RCC 7860 (cell line): ENCODE measurements around the gene TEX36.
"Not testable (repeated sequence)": the region's sequence is repeated elsewhere in the genome, so short reads cannot be mapped to it uniquely, and the experiment has no call there.

Source experiments
- DNase-seq: peaks from one replicate; pipeline ENCODE4 v3.0.0-alpha.2; 2015; ENCODE audit warnings: low spot score
- FAIRE-seq: peaks from 2 replicates; lab custom pipeline; 2012; peaks lifted over from hg19 to GRCh38; lab: Jason Lieb, UNC

Gene TEX36

GRCh38 chr10:125692601-125693523 lies 9.9 kb upstream of the TEX36 start:
- FAIRE-seq (no peak), DNase-seq (no peak)

- DNase-seq (no peak), FAIRE-seq (no peak)
These were observed 9.2 kb upstream of the TEX36 start for GRCh38 chr10:125692196-125692595.

GRCh38 chr10:125691160-125691981 lies 8.4 kb upstream of the TEX36 start:
- FAIRE-seq (peak; percentile 94), DNase-seq (peak; percentile 74)

- FAIRE-seq (no peak), DNase-seq (no peak)
These were observed 7.1 kb upstream of the TEX36 start for GRCh38 chr10:125689955-125690569.

- DNase-seq (no peak), FAIRE-seq (no peak)
These were observed 4.7 kb upstream of the TEX36 start for GRCh38 chr10:125687507-125688185.

GRCh38 chr10:125684581-125684980 lies 1.6 kb upstream of the TEX36 start:
- DNase-seq (no peak), FAIRE-seq (no peak)

- no peak for FAIRE-seq
- DNase-seq = no peak
These were observed 858 bp upstream of the TEX36 start for GRCh38 chr10:125683821-125684220.

GRCh38 chr10:125679436-125679835 lies 3.5 kb downstream of the TEX36 start:
- FAIRE-seq (no peak), DNase-seq (no peak)

- FAIRE-seq = no peak
- no peak for DNase-seq
These were observed 10.1 kb downstream of the TEX36 start for GRCh38 chr10:125672884-125673283.

GRCh38 chr10:125662584-125662983 lies 20.4 kb downstream of the TEX36 start:
- FAIRE-seq = no peak
- DNase-seq = no peak

GRCh38 chr10:125661941-125662515 lies 20.9 kb downstream of the TEX36 start:
- no peak for FAIRE-seq
- no peak for DNase-seq

GRCh38 chr10:125661431-125661940 lies 21.5 kb downstream of the TEX36 start:
- FAIRE-seq (no peak), DNase-seq (no peak)

GRCh38 chr10:125659071-125659470 lies 23.9 kb downstream of the TEX36 start:
- no peak for DNase-seq
- no peak for FAIRE-seq

- FAIRE-seq = no peak
- no peak for DNase-seq
These were observed 26.4 kb downstream of the TEX36 start for GRCh38 chr10:125656523-125656922.

- DNase-seq = not testable (repeated sequence)
These were observed 29.9 kb downstream of the TEX36 start for GRCh38 chr10:125653113-125653512.

GRCh38 chr10:125646311-125646710 lies 36.7 kb downstream of the TEX36 start:
- DNase-seq (no peak), FAIRE-seq (no peak)

More at GRCh38 chr10:125653113-125653512, 29.9 kb downstream of the TEX36 start:
- not testable (repeated sequence) for FAIRE-seq

GRCh38 chr10:125641398-125641797 lies 41.6 kb downstream of the TEX36 start:
- no peak for DNase-seq
- no peak for FAIRE-seq

GRCh38 chr10:125640653-125641052 lies 42.3 kb downstream of the TEX36 start:
- FAIRE-seq (no peak), DNase-seq (no peak)

GRCh38 chr10:125639846-125640245 lies 43.1 kb downstream of the TEX36 start:
- FAIRE-seq (no peak), DNase-seq (no peak)

- DNase-seq = no peak
- FAIRE-seq = no peak
These were observed 44.4 kb downstream of the TEX36 start for GRCh38 chr10:125638555-125638954.
